HepG2 (cell line): Measurements from ENCODE around the gene ADRA2B. TPM values are rescaled to one million over a fixed set of nuclear protein-coding genes. Genes with fewer than 3 reads are reported as not detected.
A peak's percentile ranks its signal among the peaks of the same experiment; 100 is the strongest.

Source experiments
- ATAC-seq: fragments of 200-7000 bp; cut with Tn5 transposase; 3 replicates; pipeline ENCODE4 v1.9.1; 2020; ENCODE audit warnings: mild to moderate bottlenecking, moderate library complexity
- BruUV-seq: library from RNA; stranded (reverse); fragments of 400-500 nt; replicated peaks from 2 replicates; lab custom pipeline; 2021; lab: Mats Ljungman, UMichigan
- CTCF ChIA-PET: fragments of 300-600 bp; formaldehyde crosslinking; extraction: SDS; loops from one replicate; lab custom pipeline; 2021; ENCODE audit warnings: low total read pairs, inconsistent platforms, low intra/inter-chr PET ratio; lab: Yijun Ruan, JAX
- POLR2A ChIA-PET: fragments of 350-600 bp; sonication (Branson Sonifier 250); formaldehyde crosslinking; loops from one replicate; lab custom pipeline; 2020; ENCODE audit warnings: antibody characterized with exemption, inconsistent platforms; lab: Yijun Ruan, JAX
- DNase-seq: peaks from one replicate; pipeline ENCODE4 v3.0.0-alpha.2; 2015; ENCODE audit warnings: low spot score
- FAIRE-seq: peaks from 3 replicates; lab custom pipeline; 2011; peaks lifted over from hg19 to GRCh38; lab: Jason Lieb, UNC
- H2AFZ ChIP-seq: one replicate; pipeline ENCODE4 v1.6.1; 2011; ENCODE audit warnings: low read length, inconsistent platforms
- H3K27ac ChIP-seq: fragments of 300-600 bp; 3 replicates; pipeline ENCODE4 v1.8.0; 2011; ENCODE audit warnings: mixed run types, mild to moderate bottlenecking, mixed read lengths, low read length, inconsistent platforms; ENCODE audit not compliant: insufficient read depth; ENCODE audit errors: extremely low read length
- H3K27me3 ChIP-seq, 2 experiments: fragments of 200-600 bp in 1 of 2; 2 replicates in 1 of 2; 3 replicates in 1 of 2; pipeline versions ENCODE4 v1.6.0 to v1.8.0; 2011; ENCODE audit warnings: low read length in 2 of 2, mild to moderate bottlenecking in 2 of 2, moderate library complexity in 2 of 2, inconsistent platforms in 1 of 2; ENCODE audit not compliant: insufficient read depth in 2 of 2, control insufficient read depth in 1 of 2
- H3K36me3 ChIP-seq, 2 experiments: fragments of 200-600 bp in 1 of 2; replicated peaks in 1 of 2; 2 replicates in 1 of 2; 3 replicates in 1 of 2; pipeline versions ENCODE4 v1.5.1 to v1.8.0; 2011; ENCODE audit warnings: low read length in 2 of 2, inconsistent platforms in 1 of 2; ENCODE audit not compliant: insufficient read depth in 2 of 2, control insufficient read depth in 1 of 2
- H3K4me1 ChIP-seq: 2 replicates; pipeline ENCODE4 v1.5.1; 2012; ENCODE audit warnings: low read length, inconsistent platforms; ENCODE audit not compliant: insufficient read depth
- H3K4me2 ChIP-seq: 2 replicates; pipeline ENCODE4 v1.6.0; 2011; ENCODE audit warnings: low read depth, low read length, inconsistent platforms
- H3K4me3 ChIP-seq, 3 experiments: fragments of 200-600 bp in 1 of 3; sonication (generic), shearing (Covaris generic) in 1 of 3; replicated peaks in 1 of 3; 2 replicates each; pipeline ENCODE4 v1.5.1; 2011 to 2016; ENCODE audit warnings: low read length in 3 of 3, inconsistent platforms in 2 of 3, low read depth in 2 of 3, mild to moderate bottlenecking in 2 of 3, control low read depth in 1 of 3, mixed read lengths in 1 of 3; ENCODE audit not compliant: insufficient read depth in 1 of 3
- H3K79me2 ChIP-seq: one replicate; pipeline ENCODE4 v1.6.1; 2011; ENCODE audit warnings: low read length, inconsistent platforms; ENCODE audit not compliant: insufficient read depth
- H3K9ac ChIP-seq: 2 replicates; pipeline ENCODE4 v1.6.0; 2011; ENCODE audit warnings: mild to moderate bottlenecking, low read depth, low read length, inconsistent platforms; ENCODE audit not compliant: insufficient read depth
- H3K9me3 ChIP-seq: 2 replicates; pipeline ENCODE4 v1.5.1; 2012; ENCODE audit warnings: mild to moderate bottlenecking, low read length
- H4K20me1 ChIP-seq: 2 replicates; pipeline ENCODE4 v1.6.0; 2011; ENCODE audit warnings: inconsistent platforms, mild to moderate bottlenecking, low read length, moderate library complexity; ENCODE audit not compliant: insufficient read depth
- FLYWCH1 ChIP-seq: sonication (generic); formaldehyde crosslinking; IDR thresholded peaks from 2 replicates; pipeline ENCODE4 v1.8.1; 2023; ENCODE audit warnings: mild to moderate bottlenecking, missing genetic modification reagents
- FOXA3 ChIP-seq: IDR thresholded peaks from 2 replicates; pipeline ENCODE4 v1.6.1; 2016; ENCODE audit warnings: missing genetic modification reagents, missing compliant biosample characterization
- JUND ChIP-seq: sonication (generic); formaldehyde crosslinking; IDR thresholded peaks from 2 replicates; pipeline ENCODE4 v1.8.0; 2022; ENCODE audit warnings: mild to moderate bottlenecking, missing genetic modification reagents
- MAFF ChIP-seq: IDR thresholded peaks from 2 replicates; pipeline ENCODE4 v1.6.1; 2011; ENCODE audit warnings: low read depth, low read length, improper control_type of control experiment
- MAX ChIP-seq: IDR thresholded peaks from 2 replicates; pipeline ENCODE4 v1.6.1; 2012; ENCODE audit warnings: inconsistent platforms
- MIXL1 ChIP-seq: IDR thresholded peaks from 2 replicates; pipeline ENCODE4 v1.6.1; 2016
- MYC ChIP-seq: sonication (generic); formaldehyde crosslinking; IDR thresholded peaks from 2 replicates; pipeline ENCODE4 v1.9.0; 2021; ENCODE audit warnings: missing genetic modification reagents, borderline replicate concordance
- RARA ChIP-seq: IDR thresholded peaks from 2 replicates; pipeline ENCODE4 v1.6.1; 2016; ENCODE audit warnings: missing genetic modification reagents, missing compliant biosample characterization
- SRSF4 ChIP-seq: fragments of 200-400 bp; formaldehyde crosslinking; IDR thresholded peaks from one replicate; pipeline ENCODE4 v1.6.1; 2018; ENCODE audit warnings: mild to moderate bottlenecking, low read depth, low read length, moderate library complexity; ENCODE audit not compliant: poor library complexity, severe bottlenecking
- ZBTB7B ChIP-seq: sonication (generic); formaldehyde crosslinking; IDR thresholded peaks from 2 replicates; pipeline ENCODE4 v1.4.0; 2020; ENCODE audit warnings: missing genetic modification reagents
- ZNF10 ChIP-seq: sonication (generic); formaldehyde crosslinking; IDR thresholded peaks from 2 replicates; pipeline ENCODE4 v1.4.0; 2020; ENCODE audit warnings: mild to moderate bottlenecking, low read depth, missing genetic modification reagents, borderline replicate concordance
- ZNF333 ChIP-seq: sonication (generic); formaldehyde crosslinking; IDR thresholded peaks from 2 replicates; pipeline ENCODE4 v1.4.0; 2020; ENCODE audit warnings: mild to moderate bottlenecking, missing genetic modification reagents, borderline replicate concordance
- WGBS: methylation state at CpG from one replicate; pipeline ENCODE4 v1.1.6; 2017; ENCODE audit warnings: low lambda C conversion rate; 5-methylcytosine and 5-hydroxymethylcytosine counted together
- in situ Hi-C: cut with HindIII; loops from 2 replicates; pipeline ENCODE4 v1.10.0; 2017; ENCODE audit warnings: low pct_unique_long_range_greater_than_20kb; ENCODE audit not compliant: extremely low pct_ligation_motif_present
- intact Hi-C: fragments of 100-400 bp; cut with micrococcal nuclease; formaldehyde crosslinking; loops from one replicate; pipeline ENCODE4 v1.10.0; 2022; ENCODE audit not compliant: unreplicated experiment
- polyA plus RNA-seq, 8 experiments: library from polyadenylated mRNA; depleted of rRNA in 3 of 8; stranded (reverse) in 7 of 8; unstranded in 1 of 8; fragments of >200 nt; fragmentation: Illumina TruSeq in 4 of 8; extraction: Trizol in 4 of 8; gene quantifications; 2 replicates each; pipeline versions ENCODE4 v1.2.1 to v1.2.3, GENCODE V29; 2011 to 2016; ENCODE audit warnings: low read depth in 4 of 8, missing spikeins in 1 of 8, mixed read lengths in 1 of 8; ENCODE audit not compliant: insufficient read depth in 1 of 8
- total RNA-seq, 5 experiments: library from RNA; depleted of rRNA; stranded (reverse); fragments of >200 nt; fragmentation: Illumina TruSeq; extraction: Trizol; gene quantifications; 2 replicates each; pipeline ENCODE4 v1.2.3, GENCODE V29; 2016; ENCODE audit warnings: low read depth in 1 of 5
- TF ChIP-seq, protein P1 (sequence below): sonication (generic); formaldehyde crosslinking; IDR thresholded peaks from 2 replicates; pipeline ENCODE4 v1.5.1; 2020; ENCODE audit warnings: mild to moderate bottlenecking, missing genetic modification reagents, moderate library complexity
- TF ChIP-seq, protein P2 (sequence below): sonication (generic); formaldehyde crosslinking; IDR thresholded peaks from 2 replicates; pipeline ENCODE4 v1.5.0; 2020; ENCODE audit warnings: mild to moderate bottlenecking, missing genetic modification reagents, moderate library complexity

Gene ADRA2B
- total and polyA plus RNA-seq, 2 of the 13 experiments (the other 11 are each of a cell fraction or from before 2014, with no cell fraction given): not detected

- in situ Hi-C loops: loop anchor here (25.0 kb wide), 2 partner anchors 106 to 281 kb away; no protein-coding TSS in a partner anchor
- H2AFZ ChIP-seq: no peak overlapping the region
- H3K36me3 ChIP-seq: no peaks in the 10 kb centered on the region
- H3K27ac ChIP-seq: no peak overlapping the region
- TF ChIP-seq MAFF (no peak), JUND (no peak), ZNF333 (no peak), ZBTB7B (no peak), FOXA3 (no peak), MIXL1 (no peak), RARA (CRISPR knock-in tag) (no peak), ZNF10 (no peak), MAX (peak; percentile 71), SRSF4 (no peak), FLYWCH1 (CRISPR knock-in tag) (no peak), MYC (peak; percentile 74)
- TF ChIP-seq, protein P1, sequence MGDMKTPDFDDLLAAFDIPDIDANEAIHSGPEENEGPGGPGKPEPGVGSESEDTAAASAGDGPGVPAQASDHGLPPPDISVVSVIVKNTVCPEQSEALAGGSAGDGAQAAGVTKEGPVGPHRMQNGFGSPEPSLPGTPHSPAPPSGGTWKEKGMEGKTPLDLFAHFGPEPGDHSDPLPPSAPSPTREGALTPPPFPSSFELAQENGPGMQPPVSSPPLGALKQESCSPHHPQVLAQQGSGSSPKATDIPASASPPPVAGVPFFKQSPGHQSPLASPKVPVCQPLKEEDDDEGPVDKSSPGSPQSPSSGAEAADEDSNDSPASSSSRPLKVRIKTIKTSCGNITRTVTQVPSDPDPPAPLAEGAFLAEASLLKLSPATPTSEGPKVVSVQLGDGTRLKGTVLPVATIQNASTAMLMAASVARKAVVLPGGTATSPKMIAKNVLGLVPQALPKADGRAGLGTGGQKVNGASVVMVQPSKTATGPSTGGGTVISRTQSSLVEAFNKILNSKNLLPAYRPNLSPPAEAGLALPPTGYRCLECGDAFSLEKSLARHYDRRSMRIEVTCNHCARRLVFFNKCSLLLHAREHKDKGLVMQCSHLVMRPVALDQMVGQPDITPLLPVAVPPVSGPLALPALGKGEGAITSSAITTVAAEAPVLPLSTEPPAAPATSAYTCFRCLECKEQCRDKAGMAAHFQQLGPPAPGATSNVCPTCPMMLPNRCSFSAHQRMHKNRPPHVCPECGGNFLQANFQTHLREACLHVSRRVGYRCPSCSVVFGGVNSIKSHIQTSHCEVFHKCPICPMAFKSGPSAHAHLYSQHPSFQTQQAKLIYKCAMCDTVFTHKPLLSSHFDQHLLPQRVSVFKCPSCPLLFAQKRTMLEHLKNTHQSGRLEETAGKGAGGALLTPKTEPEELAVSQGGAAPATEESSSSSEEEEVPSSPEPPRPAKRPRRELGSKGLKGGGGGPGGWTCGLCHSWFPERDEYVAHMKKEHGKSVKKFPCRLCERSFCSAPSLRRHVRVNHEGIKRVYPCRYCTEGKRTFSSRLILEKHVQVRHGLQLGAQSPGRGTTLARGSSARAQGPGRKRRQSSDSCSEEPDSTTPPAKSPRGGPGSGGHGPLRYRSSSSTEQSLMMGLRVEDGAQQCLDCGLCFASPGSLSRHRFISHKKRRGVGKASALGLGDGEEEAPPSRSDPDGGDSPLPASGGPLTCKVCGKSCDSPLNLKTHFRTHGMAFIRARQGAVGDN (CRISPR knock-in tag): peak; percentile 2; the same call in 1 of the 2 replicates
- TF ChIP-seq, protein P2, sequence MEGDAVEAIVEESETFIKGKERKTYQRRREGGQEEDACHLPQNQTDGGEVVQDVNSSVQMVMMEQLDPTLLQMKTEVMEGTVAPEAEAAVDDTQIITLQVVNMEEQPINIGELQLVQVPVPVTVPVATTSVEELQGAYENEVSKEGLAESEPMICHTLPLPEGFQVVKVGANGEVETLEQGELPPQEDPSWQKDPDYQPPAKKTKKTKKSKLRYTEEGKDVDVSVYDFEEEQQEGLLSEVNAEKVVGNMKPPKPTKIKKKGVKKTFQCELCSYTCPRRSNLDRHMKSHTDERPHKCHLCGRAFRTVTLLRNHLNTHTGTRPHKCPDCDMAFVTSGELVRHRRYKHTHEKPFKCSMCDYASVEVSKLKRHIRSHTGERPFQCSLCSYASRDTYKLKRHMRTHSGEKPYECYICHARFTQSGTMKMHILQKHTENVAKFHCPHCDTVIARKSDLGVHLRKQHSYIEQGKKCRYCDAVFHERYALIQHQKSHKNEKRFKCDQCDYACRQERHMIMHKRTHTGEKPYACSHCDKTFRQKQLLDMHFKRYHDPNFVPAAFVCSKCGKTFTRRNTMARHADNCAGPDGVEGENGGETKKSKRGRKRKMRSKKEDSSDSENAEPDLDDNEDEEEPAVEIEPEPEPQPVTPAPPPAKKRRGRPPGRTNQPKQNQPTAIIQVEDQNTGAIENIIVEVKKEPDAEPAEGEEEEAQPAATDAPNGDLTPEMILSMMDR (CRISPR knock-in tag): peak; percentile 24; the same call in 1 of the 2 replicates
- no peak overlapping the region for H3K9ac ChIP-seq
- CTCF ChIA-PET: interaction anchor here (1.0 to 2.4 kb wide), 5 partner anchors 10 to 125 kb away, joined by 3 to 13 read pairs (median 3); no protein-coding TSS in a partner anchor
- WGBS: 24% methylated on average over 14 of the region's 17 CpGs
- H3K9me3 ChIP-seq: no peaks in the 10 kb centered on the region
- no peaks in the 10 kb centered on the region for H4K20me1 ChIP-seq
- H3K79me2 ChIP-seq: no peaks in the 10 kb centered on the region
- DNase-seq (no peak), ATAC-seq (peak; percentile 24), FAIRE-seq (no peak)
- H3K27me3 ChIP-seq: peaks cover 26 to 80% of the 10 kb centered on the region in 2 experiments
- peaks cover 13% of the 10 kb centered on the region; the same call in 1 of the 2 replicates for H3K4me1 ChIP-seq
- no TSS peak for BruUV-seq
- H3K4me2 ChIP-seq: no peak overlapping the region
- H3K4me3 ChIP-seq: no peak overlapping the region
- POLR2A ChIA-PET: no interaction called here
- intact Hi-C loops: loop anchor here (10.0 kb wide), 2 partner anchors 53 to 93 kb away; no protein-coding TSS in a partner anchor
Observed at GRCh38 chr2:96117701-96118588, 1.6 kb upstream of the ADRA2B start.
